GM18507 (cell line): ENCODE data around the gene TSPAN1.
A peak's percentile ranks its signal among the peaks of the same experiment; 100 is the strongest.
"Not testable (repeated sequence)": the region's sequence is repeated elsewhere in the genome, so short reads cannot be mapped to it uniquely, and the experiment has no call there.

Experiments used
- DNase-seq: peaks from one replicate; pipeline ENCODE4 v3.0.0; 2011; ENCODE audit warnings: low read depth; ENCODE audit not compliant: insufficient read length; ENCODE audit errors: extremely low spot score
- FAIRE-seq: peaks from 2 replicates; lab custom pipeline; 2011; peaks lifted over from hg19 to GRCh38; lab: Jason Lieb, UNC

TSPAN1 gene

GRCh38 chr1:46205141-46205540, 30.3 kb downstream of the TSPAN1 start:
- DNase-seq (no peak), FAIRE-seq (no peak)

GRCh38 chr1:46205791-46206190, 30.9 kb downstream of the TSPAN1 start:
- FAIRE-seq, result no peak
- no peak for DNase-seq

GRCh38 chr1:46206399-46206798, 31.5 kb downstream of the TSPAN1 start:
- no peak for FAIRE-seq
- DNase-seq, result no peak

- FAIRE-seq, result no peak
Observed at GRCh38 chr1:46210561-46210960, 35.7 kb downstream of the TSPAN1 start.

GRCh38 chr1:46211051-46211450, 36.2 kb downstream of the TSPAN1 start:
- FAIRE-seq, result no peak
- DNase-seq, result no peak

More at GRCh38 chr1:46210561-46210960, 35.7 kb downstream of the TSPAN1 start:
- no peak for DNase-seq

GRCh38 chr1:46215504-46215903, 40.6 kb downstream of the TSPAN1 start:
- no peak for DNase-seq
- FAIRE-seq, result no peak

GRCh38 chr1:46218443-46218842, 43.6 kb downstream of the TSPAN1 start:
- DNase-seq, result no peak

GRCh38 chr1:46219551-46220520, 44.9 kb downstream of the TSPAN1 start:
- FAIRE-seq (no peak), DNase-seq (no peak)

More at GRCh38 chr1:46218443-46218842, 43.6 kb downstream of the TSPAN1 start:
- FAIRE-seq, result no peak

GRCh38 chr1:46220808-46221207, 45.9 kb downstream of the TSPAN1 start:
- FAIRE-seq, result no peak
- DNase-seq, result no peak

- DNase-seq (no peak), FAIRE-seq (no peak)
Observed at GRCh38 chr1:46221749-46222148, 46.9 kb downstream of the TSPAN1 start.

GRCh38 chr1:46223055-46223454, 48.2 kb downstream of the TSPAN1 start:
- not testable (repeated sequence) for DNase-seq, FAIRE-seq

- peak; percentile 96 for FAIRE-seq
- DNase-seq, result peak; percentile 59
Observed at GRCh38 chr1:46223472-46223943, 48.6 kb downstream of the TSPAN1 start.

- no peak for DNase-seq
- no peak for FAIRE-seq
Observed at GRCh38 chr1:46224966-46225365, 50.1 kb downstream of the TSPAN1 start.

- not testable (repeated sequence) for FAIRE-seq, DNase-seq
Observed at GRCh38 chr1:46231231-46231630, 56.3 kb downstream of the TSPAN1 start.
